ENCODE data around the gene XKR7. TPM values are rescaled to one million over a fixed set of nuclear protein-coding genes. Genes with fewer than 3 reads are reported as not detected.

Gene XKR7
- total RNA-seq, 1 donor from 2014 or later = 0.23 TPM

- peaks cover 9% of the 10 kb centered on the region for H3K27me3 Mint-ChIP-seq (ENCODE audit: unreplicated experiment)
- no peaks in the 10 kb centered on the region for H3K9me3 Mint-ChIP-seq (ENCODE audit: unreplicated experiment)
- DNase-seq (ENCODE audit: low spot score) = no peak
- no peak overlapping the region for H3K4me3 Mint-ChIP-seq (ENCODE audit: unreplicated experiment)
- peaks cover 20% of the 10 kb centered on the region for H3K4me1 Mint-ChIP-seq (ENCODE audit: unreplicated experiment)
- no peak overlapping the region for H3K27ac Mint-ChIP-seq (ENCODE audit: unreplicated experiment)
- TF ChIP-seq CTCF (IDR thresholded peaks at IDR 0.05; ENCODE audit: unreplicated experiment) = no peak
- H3K36me3 Mint-ChIP-seq (ENCODE audit: low read depth, unreplicated experiment) = no peaks in the 10 kb centered on the region
Observed at GRCh38 chr20:31992086-31992485, 24.1 kb downstream of the XKR7 start.

- Mint-ChIP-seq H3K27me3 (ENCODE audit: unreplicated experiment) (peaks cover 17% of the 10 kb centered on the region), H3K9me3 (ENCODE audit: unreplicated experiment) (no peaks in the 10 kb centered on the region), H3K4me3 (ENCODE audit: unreplicated experiment) (no peak overlapping the region), H3K4me1 (ENCODE audit: unreplicated experiment) (peaks cover 16% of the 10 kb centered on the region), H3K27ac (ENCODE audit: unreplicated experiment) (no peak overlapping the region), H3K36me3 (ENCODE audit: low read depth, unreplicated experiment) (no peaks in the 10 kb centered on the region)
- TF ChIP-seq CTCF (IDR thresholded peaks at IDR 0.05; ENCODE audit: unreplicated experiment) = no peak
- DNase-seq (ENCODE audit: low spot score) = no peak
Observed at GRCh38 chr20:31996996-31997395, 29.0 kb downstream of the XKR7 start.

GRCh38 chr20:31998246-31998645 is 30.3 kb downstream of the XKR7 start:
- Mint-ChIP-seq H3K36me3 (ENCODE audit: low read depth, unreplicated experiment) (no peaks in the 10 kb centered on the region), H3K4me3 (ENCODE audit: unreplicated experiment) (no peak overlapping the region), H3K9me3 (ENCODE audit: unreplicated experiment) (no peaks in the 10 kb centered on the region), H3K4me1 (ENCODE audit: unreplicated experiment) (peaks cover 21% of the 10 kb centered on the region), H3K27ac (ENCODE audit: unreplicated experiment) (no peak overlapping the region), H3K27me3 (ENCODE audit: unreplicated experiment) (peaks cover 15% of the 10 kb centered on the region)
- no peak for DNase-seq (ENCODE audit: low spot score)
- no peak for TF ChIP-seq CTCF (IDR thresholded peaks at IDR 0.05; ENCODE audit: unreplicated experiment)

- no peaks in the 10 kb centered on the region for H3K9me3 Mint-ChIP-seq (ENCODE audit: unreplicated experiment)
- no peaks in the 10 kb centered on the region for H3K36me3 Mint-ChIP-seq (ENCODE audit: low read depth, unreplicated experiment)
Observed at GRCh38 chr20:32003325-32003724, 35.4 kb downstream of the XKR7 start.

GRCh38 chr20:32004963-32005362 is 37.0 kb downstream of the XKR7 start:
- no peak for TF ChIP-seq CTCF (IDR thresholded peaks at IDR 0.05; ENCODE audit: unreplicated experiment)
- Mint-ChIP-seq H3K4me3 (ENCODE audit: unreplicated experiment) (no peak overlapping the region), H3K27me3 (ENCODE audit: unreplicated experiment) (peaks cover 13% of the 10 kb centered on the region), H3K4me1 (ENCODE audit: unreplicated experiment) (peaks cover 57% of the 10 kb centered on the region), H3K27ac (ENCODE audit: unreplicated experiment) (no peak overlapping the region), H3K36me3 (ENCODE audit: low read depth, unreplicated experiment) (no peaks in the 10 kb centered on the region), H3K9me3 (ENCODE audit: unreplicated experiment) (no peaks in the 10 kb centered on the region)
- DNase-seq (ENCODE audit: low spot score) = no peak

More at GRCh38 chr20:32003325-32003724, 35.4 kb downstream of the XKR7 start:
- H3K27ac Mint-ChIP-seq (ENCODE audit: unreplicated experiment) = peak overlapping the region; percentile 38
- H3K4me3 Mint-ChIP-seq (ENCODE audit: unreplicated experiment) = no peak overlapping the region
- no peak for DNase-seq (ENCODE audit: low spot score)
- no peak for TF ChIP-seq CTCF (IDR thresholded peaks at IDR 0.05; ENCODE audit: unreplicated experiment)
- peaks cover 45% of the 10 kb centered on the region for H3K4me1 Mint-ChIP-seq (ENCODE audit: unreplicated experiment)
- peaks cover 13% of the 10 kb centered on the region for H3K27me3 Mint-ChIP-seq (ENCODE audit: unreplicated experiment)

Data from endothelial cell (in vitro differentiated cells).